ENCODE data around the gene DPH2.

Gene DPH2

GRCh38 chr1:43944860-43945259, 24.9 kb upstream of the DPH2 start:
- DNase-seq (ENCODE audit: low spot score): no peak

GRCh38 chr1:43945674-43946235, 24.1 kb upstream of the DPH2 start:
- DNase-seq (ENCODE audit: low spot score): no peak

- DNase-seq (ENCODE audit: low spot score): peak; percentile 98
These were observed 23.4 kb upstream of the DPH2 start, which contains the start of gene IPO13 for GRCh38 chr1:43946236-43947060. Gene IPO13 (plus strand): TSS chr1:43946950. CDS start chr1:43947601, 651 bp downstream.

GRCh38 chr1:43947061-43947873, 22.5 kb upstream of the DPH2 start:
- DNase-seq (ENCODE audit: low spot score): peak; percentile 12

- DNase-seq (ENCODE audit: low spot score): peak; percentile 33
These were observed 21.9 kb upstream of the DPH2 start for GRCh38 chr1:43947874-43948437.

GRCh38 chr1:43949678-43950077, 20.1 kb upstream of the DPH2 start:
- no peak for DNase-seq (ENCODE audit: low spot score)

GRCh38 chr1:43951021-43951985, 18.5 kb upstream of the DPH2 start:
- DNase-seq (ENCODE audit: low spot score): peak; percentile 22

GRCh38 chr1:43952731-43953346, 17.0 kb upstream of the DPH2 start:
- DNase-seq (ENCODE audit: low spot score): no peak

GRCh38 chr1:43953361-43953760, 16.4 kb upstream of the DPH2 start:
- no peak for DNase-seq (ENCODE audit: low spot score)

GRCh38 chr1:43954036-43954435, 15.8 kb upstream of the DPH2 start:
- no peak for DNase-seq (ENCODE audit: low spot score)

GRCh38 chr1:43956234-43956633, 13.6 kb upstream of the DPH2 start:
- no peak for DNase-seq (ENCODE audit: low spot score)

GRCh38 chr1:43957407-43958040, 12.3 kb upstream of the DPH2 start:
- no peak for DNase-seq (ENCODE audit: low spot score)

- DNase-seq (ENCODE audit: low spot score): no peak
These were observed 11.2 kb upstream of the DPH2 start for GRCh38 chr1:43958351-43959255.

- no peak for DNase-seq (ENCODE audit: low spot score)
These were observed 9.0 kb upstream of the DPH2 start for GRCh38 chr1:43960798-43961197.

GRCh38 chr1:43961692-43962091, 8.1 kb upstream of the DPH2 start:
- no peak for DNase-seq (ENCODE audit: low spot score)

GRCh38 chr1:43962324-43962723, 7.5 kb upstream of the DPH2 start:
- DNase-seq (ENCODE audit: low spot score): no peak

- no peak for DNase-seq (ENCODE audit: low spot score)
These were observed 6.8 kb upstream of the DPH2 start for GRCh38 chr1:43963006-43963405.

GRCh38 chr1:43963890-43964289, 5.9 kb upstream of the DPH2 start:
- no peak for DNase-seq (ENCODE audit: low spot score)

GRCh38 chr1:43965316-43965715, 4.5 kb upstream of the DPH2 start:
- no peak for DNase-seq (ENCODE audit: low spot score)
